ENCODE measurements around the gene EHD3.

DNA sequence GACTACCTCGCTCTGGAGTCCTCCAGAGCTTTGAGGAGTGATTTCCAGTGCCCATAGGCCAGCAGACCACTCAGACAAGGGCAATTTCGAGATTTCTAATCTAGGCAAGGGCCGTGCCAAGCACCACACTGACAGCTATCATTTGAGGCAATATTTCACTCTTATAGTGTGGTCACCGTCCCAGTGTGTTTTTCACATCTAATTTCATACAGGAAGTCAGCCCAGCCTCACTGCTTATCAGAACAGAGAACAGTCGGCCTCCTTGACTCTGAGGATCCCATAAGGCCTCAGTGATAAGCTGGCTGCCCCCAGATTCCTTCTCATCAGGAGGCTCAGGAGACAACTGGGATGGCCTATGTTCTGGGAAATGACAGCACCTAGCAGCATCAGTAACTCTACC is 17.2 kb upstream of the EHD3 start:
- TF ChIP-seq CTCF (IDR thresholded peaks at IDR 0.05) = no peak
- no peak for TF ChIP-seq ZFX (IDR thresholded peaks at IDR 0.05; ENCODE audit: borderline replicate concordance)
